Measurements from ENCODE around the gene MYEOV. TPM values are rescaled to one million over a fixed set of nuclear protein-coding genes. Genes with fewer than 3 reads are reported as not detected.

Gene MYEOV
- total RNA-seq, 4 donors from 2014 or later = 13.9 to 32.9 (median 25.8) TPM

DNA sequence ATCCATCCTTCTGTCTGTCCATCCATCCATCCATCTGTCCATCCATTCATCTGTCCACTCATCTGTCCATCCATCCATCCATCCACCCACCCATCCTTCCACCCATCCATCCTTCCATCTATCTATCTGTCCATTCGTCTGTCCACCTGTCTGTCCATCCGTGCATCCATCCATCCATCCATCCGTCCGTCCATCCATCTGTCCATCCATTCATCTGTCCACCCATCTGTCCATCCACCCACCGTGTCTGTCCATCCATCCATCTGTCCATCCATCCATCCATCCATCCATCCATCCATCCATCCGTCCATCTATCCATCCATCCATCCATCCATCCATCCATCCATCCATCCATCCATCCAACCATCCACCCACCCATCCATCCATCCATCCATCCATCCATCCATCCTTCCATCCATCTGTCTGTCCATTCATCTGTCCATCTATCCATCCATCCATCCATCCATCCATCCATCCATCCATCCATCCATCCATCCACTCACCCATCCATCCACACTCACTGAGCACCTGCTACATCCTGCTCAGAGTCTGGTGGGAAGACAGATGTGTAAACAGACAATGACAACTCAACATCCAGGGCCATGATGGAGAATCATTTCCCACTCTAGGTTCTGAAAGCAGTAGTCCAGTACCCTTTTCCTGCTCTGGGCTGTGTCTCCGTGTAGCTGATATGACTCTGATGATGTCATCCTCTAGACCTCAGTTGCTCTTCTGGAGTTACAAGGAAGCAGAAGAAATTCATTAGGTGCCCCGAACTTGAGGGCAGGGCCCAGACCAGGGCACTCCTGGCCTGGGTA is 30.8 kb upstream of the MYEOV start:
- intact Hi-C loops (cut with DNase I; ENCODE audit: low total_unique reads) = no loop called here
- no peak for TF ChIP-seq POLR2A (IDR thresholded peaks at IDR 0.05)
- TF ChIP-seq, protein P1, sequence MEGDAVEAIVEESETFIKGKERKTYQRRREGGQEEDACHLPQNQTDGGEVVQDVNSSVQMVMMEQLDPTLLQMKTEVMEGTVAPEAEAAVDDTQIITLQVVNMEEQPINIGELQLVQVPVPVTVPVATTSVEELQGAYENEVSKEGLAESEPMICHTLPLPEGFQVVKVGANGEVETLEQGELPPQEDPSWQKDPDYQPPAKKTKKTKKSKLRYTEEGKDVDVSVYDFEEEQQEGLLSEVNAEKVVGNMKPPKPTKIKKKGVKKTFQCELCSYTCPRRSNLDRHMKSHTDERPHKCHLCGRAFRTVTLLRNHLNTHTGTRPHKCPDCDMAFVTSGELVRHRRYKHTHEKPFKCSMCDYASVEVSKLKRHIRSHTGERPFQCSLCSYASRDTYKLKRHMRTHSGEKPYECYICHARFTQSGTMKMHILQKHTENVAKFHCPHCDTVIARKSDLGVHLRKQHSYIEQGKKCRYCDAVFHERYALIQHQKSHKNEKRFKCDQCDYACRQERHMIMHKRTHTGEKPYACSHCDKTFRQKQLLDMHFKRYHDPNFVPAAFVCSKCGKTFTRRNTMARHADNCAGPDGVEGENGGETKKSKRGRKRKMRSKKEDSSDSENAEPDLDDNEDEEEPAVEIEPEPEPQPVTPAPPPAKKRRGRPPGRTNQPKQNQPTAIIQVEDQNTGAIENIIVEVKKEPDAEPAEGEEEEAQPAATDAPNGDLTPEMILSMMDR (IDR thresholded peaks at IDR 0.05) = no peak
- no peak for DNase-seq (ENCODE audit: low spot score in 2 of 2)
- no peak overlapping the region for H3K4me3 ChIP-seq (ENCODE audit: low read depth, poor library complexity, severe bottlenecking)
- WGBS, 2 donors = 71 to 81% methylated on average over 7 to 8 of the region's 8 CpGs

DNA sequence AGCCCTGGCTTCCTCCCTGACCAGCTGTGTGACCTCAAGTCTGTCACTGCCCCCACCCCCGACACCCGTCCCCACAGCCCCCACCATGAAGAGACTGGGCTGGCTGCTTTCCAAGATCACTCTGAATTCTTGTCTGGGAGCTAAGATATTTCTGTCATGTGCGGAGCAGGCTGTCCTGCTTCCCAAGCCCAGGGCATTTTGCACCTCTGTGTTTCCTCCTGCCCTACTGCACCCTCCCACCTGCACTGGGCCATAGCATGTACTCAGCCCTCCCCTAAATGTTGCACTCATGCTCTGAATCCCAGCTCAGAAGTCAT is 30.3 kb upstream of the MYEOV start:
- DNase-seq (ENCODE audit: low spot score in 2 of 2) = no peak
- TF ChIP-seq, protein P1 (IDR thresholded peaks at IDR 0.05) = no peak
- TF ChIP-seq POLR2A (IDR thresholded peaks at IDR 0.05) = no peak
- no peak overlapping the region for H3K4me3 ChIP-seq (ENCODE audit: low read depth, poor library complexity, severe bottlenecking)
- intact Hi-C loops (cut with DNase I; ENCODE audit: low total_unique reads) = no loop called here
- WGBS, 2 donors = 57 to 76% methylated on average over 3 of the region's 3 CpGs

DNA sequence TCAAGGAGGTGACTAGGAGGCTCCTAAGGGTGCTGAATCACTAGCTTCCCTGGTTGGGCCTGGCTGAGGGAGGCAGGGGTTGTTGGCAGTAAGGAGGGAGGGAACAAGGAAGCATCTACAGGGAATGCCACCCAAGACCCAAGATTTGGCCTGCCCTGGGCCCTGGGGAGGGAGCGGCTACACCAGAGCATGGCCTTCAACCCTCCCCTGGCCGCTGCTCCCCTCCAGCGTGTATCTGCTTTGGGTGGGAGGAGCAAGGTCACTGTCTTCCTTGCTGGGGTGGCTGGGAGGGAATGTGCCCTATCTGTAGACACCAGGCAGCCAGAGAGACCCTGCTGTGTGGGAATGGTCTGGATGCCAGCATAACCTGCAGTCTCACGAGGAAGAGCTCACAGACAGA is 29.5 kb upstream of the MYEOV start:
- DNase-seq (ENCODE audit: low spot score in 2 of 2) = no peak
- intact Hi-C loops (cut with DNase I; ENCODE audit: low total_unique reads) = no loop called here
- 85 to 92% methylated on average over 4 of the region's 4 CpGs for WGBS, 2 donors
- no peak for TF ChIP-seq POLR2A (IDR thresholded peaks at IDR 0.05)
- TF ChIP-seq, protein P1 (IDR thresholded peaks at IDR 0.05) = no peak
- H3K4me3 ChIP-seq (ENCODE audit: low read depth, poor library complexity, severe bottlenecking) = no peak overlapping the region

DNA sequence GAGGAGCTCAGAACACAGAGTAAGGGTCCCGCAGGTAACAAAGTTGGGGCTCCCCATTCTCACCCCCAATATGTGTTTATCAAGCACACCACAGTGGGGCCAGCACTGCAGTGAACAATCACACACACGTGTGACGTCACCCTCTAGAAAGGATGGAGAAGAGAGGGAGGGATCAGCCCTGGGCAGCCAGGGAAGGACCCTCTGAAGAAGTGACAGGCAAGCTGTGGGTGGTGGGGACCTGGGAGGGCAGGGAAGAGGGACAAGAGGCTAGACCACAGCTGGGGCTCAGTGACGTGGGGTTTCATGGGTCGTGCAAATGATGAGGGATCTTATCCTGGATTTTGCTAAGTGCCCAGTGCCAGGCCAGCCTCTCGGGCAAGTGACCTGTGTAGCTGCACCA is 28.7 kb upstream of the MYEOV start:
- no peak for DNase-seq (ENCODE audit: low spot score in 2 of 2)
- 94 to 95% methylated on average over 6 of the region's 6 CpGs for WGBS, 2 donors
- intact Hi-C loops (cut with DNase I; ENCODE audit: low total_unique reads) = no loop called here
- H3K4me3 ChIP-seq (ENCODE audit: low read depth, poor library complexity, severe bottlenecking) = no peak overlapping the region
- TF ChIP-seq POLR2A (IDR thresholded peaks at IDR 0.05) = no peak
- TF ChIP-seq, protein P1 (IDR thresholded peaks at IDR 0.05) = no peak

DNA sequence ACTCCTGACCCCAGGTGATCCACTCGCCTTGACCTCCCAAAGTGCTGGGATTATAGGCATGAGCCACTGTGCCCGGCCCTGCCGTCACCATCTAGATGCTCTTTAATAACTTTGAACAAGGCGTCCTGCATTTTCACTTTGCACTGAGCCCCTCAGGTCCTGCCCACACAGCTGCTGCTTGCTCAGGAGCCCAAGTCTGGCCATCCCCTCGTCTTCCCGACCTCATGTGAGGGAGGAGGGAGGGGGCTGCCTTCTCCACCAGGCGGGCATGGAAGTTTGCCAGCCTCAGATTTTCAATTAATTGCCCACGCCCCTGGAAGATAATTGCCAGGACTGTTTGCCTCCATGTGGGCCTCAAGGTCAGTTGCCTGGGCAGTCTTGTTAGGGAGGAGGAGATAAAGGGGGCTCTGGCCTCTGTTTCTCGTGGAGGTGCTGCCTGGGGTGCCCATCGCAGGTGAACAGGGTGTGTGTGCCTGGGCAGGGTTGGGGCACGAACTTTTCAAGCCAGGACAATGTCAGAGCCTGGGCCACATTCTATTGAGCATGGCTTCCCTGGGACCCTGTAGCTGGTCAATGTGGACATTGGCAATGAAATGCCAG is 27.9 kb upstream of the MYEOV start:
- no peak overlapping the region for H3K4me3 ChIP-seq (ENCODE audit: low read depth, poor library complexity, severe bottlenecking)
- 84 to 87% methylated on average over 10 to 11 of the region's 11 CpGs for WGBS, 2 donors
- TF ChIP-seq, protein P1 (IDR thresholded peaks at IDR 0.05) = no peak
- no peak for TF ChIP-seq POLR2A (IDR thresholded peaks at IDR 0.05)
- no peak for DNase-seq (ENCODE audit: low spot score in 2 of 2)
- intact Hi-C loops (cut with DNase I; ENCODE audit: low total_unique reads) = no loop called here

All from lower leg skin (tissue), 4 donors.